MM.1S (cell line): ENCODE results near the gene RIPPLY3.

Source experiments
- EZH2 ChIP-seq: fragments of 300-600 bp; sonication (generic); optimal IDR thresholded peaks from 2 replicates; pipeline ENCODE3; 2017; ENCODE audit warnings: low read depth, mild to moderate bottlenecking, antibody characterized with exemption, low read length, mixed read lengths
- EZH2phosphoT487 ChIP-seq: fragments of 300-600 bp; sonication (generic); IDR thresholded peaks from 2 replicates; pipeline ENCODE4 v1.6.1; 2018; ENCODE audit warnings: antibody characterized with exemption, low read length
- TF ChIP-seq, protein P1 (sequence below): fragments of 300-600 bp; sonication (generic); IDR thresholded peaks from 2 replicates; pipeline ENCODE4 v1.5.1; 2016; ENCODE audit warnings: antibody characterized with exemption, low read length, mixed read lengths

DNA sequence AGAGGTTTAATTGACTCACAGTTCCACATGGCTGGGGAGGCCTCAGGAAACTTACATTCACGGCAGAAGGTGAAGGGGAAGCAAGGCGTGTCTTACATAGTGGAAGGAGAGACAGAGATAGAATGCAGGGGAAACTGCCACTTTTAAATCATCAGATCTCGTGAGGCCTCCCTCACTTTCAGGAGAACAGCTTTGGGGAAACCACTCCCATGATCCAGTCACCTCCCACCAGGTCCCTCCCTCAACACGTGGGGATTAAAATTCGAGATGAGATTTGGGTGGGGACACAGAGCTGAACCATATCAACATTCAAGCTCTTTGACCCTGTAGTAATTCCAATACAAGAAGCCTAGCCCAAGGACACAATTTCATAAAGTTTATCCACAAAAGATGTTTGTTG is 52.7 kb downstream of the RIPPLY3 start:
- TF ChIP-seq, protein P1, sequence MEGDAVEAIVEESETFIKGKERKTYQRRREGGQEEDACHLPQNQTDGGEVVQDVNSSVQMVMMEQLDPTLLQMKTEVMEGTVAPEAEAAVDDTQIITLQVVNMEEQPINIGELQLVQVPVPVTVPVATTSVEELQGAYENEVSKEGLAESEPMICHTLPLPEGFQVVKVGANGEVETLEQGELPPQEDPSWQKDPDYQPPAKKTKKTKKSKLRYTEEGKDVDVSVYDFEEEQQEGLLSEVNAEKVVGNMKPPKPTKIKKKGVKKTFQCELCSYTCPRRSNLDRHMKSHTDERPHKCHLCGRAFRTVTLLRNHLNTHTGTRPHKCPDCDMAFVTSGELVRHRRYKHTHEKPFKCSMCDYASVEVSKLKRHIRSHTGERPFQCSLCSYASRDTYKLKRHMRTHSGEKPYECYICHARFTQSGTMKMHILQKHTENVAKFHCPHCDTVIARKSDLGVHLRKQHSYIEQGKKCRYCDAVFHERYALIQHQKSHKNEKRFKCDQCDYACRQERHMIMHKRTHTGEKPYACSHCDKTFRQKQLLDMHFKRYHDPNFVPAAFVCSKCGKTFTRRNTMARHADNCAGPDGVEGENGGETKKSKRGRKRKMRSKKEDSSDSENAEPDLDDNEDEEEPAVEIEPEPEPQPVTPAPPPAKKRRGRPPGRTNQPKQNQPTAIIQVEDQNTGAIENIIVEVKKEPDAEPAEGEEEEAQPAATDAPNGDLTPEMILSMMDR, result no peak
- TF ChIP-seq EZH2phosphoT487, result no peak
- TF ChIP-seq EZH2, result no peak
